ENCODE data around the gene TECPR2.

DNA sequence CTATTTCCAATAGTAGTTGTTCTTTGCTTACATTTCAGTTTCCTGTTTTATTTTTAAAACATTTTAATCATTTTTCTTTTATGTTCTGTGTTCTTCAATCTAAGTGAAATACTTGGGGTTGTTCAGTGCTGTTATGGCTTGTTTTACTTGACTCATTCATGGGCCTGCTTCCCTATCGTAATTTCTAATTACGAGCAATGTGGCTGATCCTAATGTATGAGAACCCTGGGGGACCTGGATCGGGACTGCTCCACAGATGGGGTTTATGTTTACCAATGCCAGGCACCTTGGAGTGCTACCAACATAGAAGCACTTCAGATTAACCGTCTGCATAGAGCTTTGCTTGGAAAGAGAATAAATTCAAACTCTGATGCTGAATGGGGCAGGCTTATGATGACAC, 29.8 kb downstream of the TECPR2 start:
- TF ChIP-seq SIN3A (IDR thresholded peaks at IDR 0.05; ENCODE audit: borderline replicate concordance, insufficient read depth, low read length) = no peak
- TF ChIP-seq, protein P1, sequence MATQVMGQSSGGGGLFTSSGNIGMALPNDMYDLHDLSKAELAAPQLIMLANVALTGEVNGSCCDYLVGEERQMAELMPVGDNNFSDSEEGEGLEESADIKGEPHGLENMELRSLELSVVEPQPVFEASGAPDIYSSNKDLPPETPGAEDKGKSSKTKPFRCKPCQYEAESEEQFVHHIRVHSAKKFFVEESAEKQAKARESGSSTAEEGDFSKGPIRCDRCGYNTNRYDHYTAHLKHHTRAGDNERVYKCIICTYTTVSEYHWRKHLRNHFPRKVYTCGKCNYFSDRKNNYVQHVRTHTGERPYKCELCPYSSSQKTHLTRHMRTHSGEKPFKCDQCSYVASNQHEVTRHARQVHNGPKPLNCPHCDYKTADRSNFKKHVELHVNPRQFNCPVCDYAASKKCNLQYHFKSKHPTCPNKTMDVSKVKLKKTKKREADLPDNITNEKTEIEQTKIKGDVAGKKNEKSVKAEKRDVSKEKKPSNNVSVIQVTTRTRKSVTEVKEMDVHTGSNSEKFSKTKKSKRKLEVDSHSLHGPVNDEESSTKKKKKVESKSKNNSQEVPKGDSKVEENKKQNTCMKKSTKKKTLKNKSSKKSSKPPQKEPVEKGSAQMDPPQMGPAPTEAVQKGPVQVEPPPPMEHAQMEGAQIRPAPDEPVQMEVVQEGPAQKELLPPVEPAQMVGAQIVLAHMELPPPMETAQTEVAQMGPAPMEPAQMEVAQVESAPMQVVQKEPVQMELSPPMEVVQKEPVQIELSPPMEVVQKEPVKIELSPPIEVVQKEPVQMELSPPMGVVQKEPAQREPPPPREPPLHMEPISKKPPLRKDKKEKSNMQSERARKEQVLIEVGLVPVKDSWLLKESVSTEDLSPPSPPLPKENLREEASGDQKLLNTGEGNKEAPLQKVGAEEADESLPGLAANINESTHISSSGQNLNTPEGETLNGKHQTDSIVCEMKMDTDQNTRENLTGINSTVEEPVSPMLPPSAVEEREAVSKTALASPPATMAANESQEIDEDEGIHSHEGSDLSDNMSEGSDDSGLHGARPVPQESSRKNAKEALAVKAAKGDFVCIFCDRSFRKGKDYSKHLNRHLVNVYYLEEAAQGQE (IDR thresholded peaks at IDR 0.05; ENCODE audit: insufficient read depth in 1 of 2, low read depth in 2 of 2, low read length in 2 of 2) = no peak
- TF ChIP-seq POLR2AphosphoS5 (IDR thresholded peaks at IDR 0.05; ENCODE audit: low read depth, low read length) = no peak
- no peak for TF ChIP-seq TAF1 (IDR thresholded peaks at IDR 0.05; ENCODE audit: borderline replicate concordance, insufficient read depth, low read length)
